ENCODE results near the gene NTF4. TPM values are rescaled to one million over a fixed set of nuclear protein-coding genes. Genes with fewer than 3 reads are reported as not detected.

Gene NTF4
- total RNA-seq (0.28 TPM), polyA plus RNA-seq (ENCODE audit: insufficient read depth, low read depth, low replicate concordance) (not detected)
- long read RNA-seq, donor 1, partial matches to known transcripts, result 0 of 1 reads
- long read RNA-seq, donor 1, other reads (novel, unspliced or antisense), result 0 of 1 reads
- long read RNA-seq, donor 2, transcript NTF4-201 (1 exons, 932 nt), result major isoform, 5 of 5 reads
- long read RNA-seq, donor 2, partial matches to known transcripts, result 0 of 5 reads
- long read RNA-seq, donor 2, other reads (novel, unspliced or antisense), result 0 of 5 reads
- long read RNA-seq, donor 3, partial matches to known transcripts, result 0 of 1 reads
- long read RNA-seq, donor 3, other reads (novel, unspliced or antisense), result 0 of 1 reads
- long read RNA-seq, donor 4, partial matches to known transcripts, result 0 of 1 reads
- long read RNA-seq, donor 4, other reads (novel, unspliced or antisense), result 0 of 1 reads
- long read RNA-seq, donor 5, result 0 reads
- long read RNA-seq, donor 6, partial matches to known transcripts, result 0 of 1 reads
- long read RNA-seq, donor 6, other reads (novel, unspliced or antisense), result 0 of 1 reads
- long read RNA-seq, donor 7, result 0 reads
- long read RNA-seq, donor 8, partial matches to known transcripts, result 0 of 3 reads
- long read RNA-seq, donor 8, other reads (novel, unspliced or antisense), result 0 of 3 reads
- long read RNA-seq, donor 9, result 0 reads
- long read RNA-seq, donor 10, partial matches to known transcripts, result 0 of 2 reads
- long read RNA-seq, donor 10, other reads (novel, unspliced or antisense), result 0 of 2 reads

- no peak within 1 kb of the TSS for H3K27ac ChIP-seq (ENCODE audit: low read depth in 2 of 2, low read length in 2 of 2)
- H3K4me3 ChIP-seq (ENCODE audit: low read length in 3 of 3), result no peak within 1 kb of the TSS
- intact Hi-C loops (cut with DNase I), result no loop called here
- H3K27me3 ChIP-seq (ENCODE audit: control insufficient read depth, insufficient read depth, low read length), result peaks cover 2% of the 10 kb centered on the region
- H3K36me3 ChIP-seq (ENCODE audit: control insufficient read depth in 2 of 3, insufficient read depth in 3 of 3, low read length in 3 of 3), result no peaks in the 10 kb centered on the region
- no peak for TF ChIP-seq CTCF (IDR thresholded peaks at IDR 0.05; ENCODE audit: borderline replicate concordance, extremely low read depth, insufficient read depth)
- FAIRE-seq (no peak), DNase-seq (peak; percentile 76 to 89 (median 86))
- H3K9me3 ChIP-seq (ENCODE audit: control insufficient read depth in 2 of 3, insufficient read depth in 1 of 3, low read length in 3 of 3), result no peaks in the 10 kb centered on the region
- no peak within 1 kb of the TSS for H3K9ac ChIP-seq (ENCODE audit: low read length in 3 of 3)
- H3K4me1 ChIP-seq (ENCODE audit: control insufficient read depth in 2 of 3, insufficient read depth in 2 of 3, low read depth in 1 of 3, low read length in 3 of 3), result no peaks in the 10 kb centered on the region
Measured at GRCh38 chr19:49064768-49065611, at the start of gene NTF4. Gene NTF4 (minus strand): TSS chr19:49064818. CDS start chr19:49061997, 2,821 bp downstream.

- TF ChIP-seq CTCF (IDR thresholded peaks at IDR 0.05; ENCODE audit: borderline replicate concordance, extremely low read depth, insufficient read depth), result peak; percentile 57
- H3K9ac ChIP-seq (ENCODE audit: low read length in 3 of 3), result peak within 1 kb of the TSS; percentile 24 to 40 (median 36)
- peaks cover 0 to 2% (median 0%) of the 10 kb centered on the region in 3 donors for H3K36me3 ChIP-seq (ENCODE audit: control insufficient read depth in 2 of 3, insufficient read depth in 3 of 3, low read length in 3 of 3)
- no peaks in the 10 kb centered on the region for H3K9me3 ChIP-seq (ENCODE audit: control insufficient read depth in 2 of 3, insufficient read depth in 1 of 3, low read length in 3 of 3)
- peak; percentile 80 to 89 (median 85) for DNase-seq
- no peak within 1 kb of the TSS for H3K27ac ChIP-seq (ENCODE audit: low read depth in 2 of 2, low read length in 2 of 2)
- no peaks in the 10 kb centered on the region for H3K27me3 ChIP-seq (ENCODE audit: control insufficient read depth, insufficient read depth, low read length)
- intact Hi-C loops (cut with DNase I), result no loop called here
- H3K4me3 ChIP-seq (ENCODE audit: low read length in 3 of 3), result peak within 1 kb of the TSS; percentile 56 to 66 (median 56)
- H3K4me1 ChIP-seq (ENCODE audit: control insufficient read depth in 2 of 3, insufficient read depth in 2 of 3, low read depth in 1 of 3, low read length in 3 of 3), result peaks cover 3 to 16% (median 7%) of the 10 kb centered on the region in 3 donors
- FAIRE-seq, result no peak
Measured at GRCh38 chr19:49113762-49114629, 49.4 kb upstream of the NTF4 start, which contains the start of gene LIN7B. Gene LIN7B (plus strand): TSS chr19:49114370. CDS start chr19:49114405, 35 bp downstream.
